HepG2 (cell line): Measurements from ENCODE around the gene ODAD4. TPM values are rescaled to one million over a fixed set of nuclear protein-coding genes. Genes with fewer than 3 reads are reported as not detected.

Experiments used
- ADNP ChIP-seq: sonication (generic); formaldehyde crosslinking; IDR thresholded peaks from 2 replicates; pipeline ENCODE4 v1.4.0; 2020; ENCODE audit warnings: missing genetic modification reagents
- ARNTL ChIP-seq: sonication (generic); formaldehyde crosslinking; IDR thresholded peaks from 2 replicates; pipeline ENCODE4 v1.4.0; 2020; ENCODE audit warnings: mild to moderate bottlenecking, missing genetic modification reagents
- CBX1 ChIP-seq: IDR thresholded peaks from one replicate; pipeline ENCODE4 v1.6.1; 2016; ENCODE audit warnings: antibody characterized with exemption, low read depth
- DNMT3B ChIP-seq: conservative IDR thresholded peaks from 2 replicates; pipeline ENCODE4 v1.6.1; 2016; ENCODE audit warnings: missing biosample characterization, control low read depth
- FOXK1 ChIP-seq: sonication (generic); formaldehyde crosslinking; IDR thresholded peaks from 2 replicates; pipeline ENCODE4 v1.4.0; 2020; ENCODE audit warnings: low read depth, missing genetic modification reagents, borderline replicate concordance
- GABPB1 ChIP-seq: IDR thresholded peaks from 2 replicates; pipeline ENCODE4 v1.6.1; 2016; ENCODE audit warnings: mild to moderate bottlenecking, missing genetic modification reagents, moderate library complexity, missing compliant biosample characterization
- GLI4 ChIP-seq: sonication (generic); formaldehyde crosslinking; IDR thresholded peaks from 2 replicates; pipeline ENCODE4 v1.5.1; 2020; ENCODE audit warnings: missing genetic modification reagents, mild to moderate bottlenecking, moderate library complexity, borderline replicate concordance
- HNF4G ChIP-seq, 2 experiments: sonication (generic) in 1 of 2; formaldehyde crosslinking in 1 of 2; IDR thresholded peaks; 2 replicates each; pipeline versions ENCODE4 v1.4.0 to v1.6.1; 2011 to 2020; ENCODE audit warnings: borderline replicate concordance in 2 of 2, low read depth in 2 of 2, mild to moderate bottlenecking in 2 of 2, low read length in 1 of 2, missing genetic modification reagents in 1 of 2, moderate library complexity in 1 of 2
- PREB ChIP-seq: sonication (generic); formaldehyde crosslinking; IDR thresholded peaks from 2 replicates; pipeline ENCODE4 v1.4.0; 2020; ENCODE audit warnings: missing genetic modification reagents
- RXRA ChIP-seq: sonication (generic); formaldehyde crosslinking; IDR thresholded peaks from 2 replicates; pipeline ENCODE4 v1.5.1; 2020; ENCODE audit warnings: missing genetic modification reagents
- THAP11 ChIP-seq: IDR thresholded peaks from 2 replicates; pipeline ENCODE4 v1.6.1; 2016; ENCODE audit warnings: missing biosample characterization, missing genetic modification reagents
- ZBTB25 ChIP-seq: IDR thresholded peaks from 2 replicates; pipeline ENCODE4 v1.6.1; 2018; ENCODE audit warnings: missing genetic modification reagents
- ZBTB42 ChIP-seq: sonication (generic); formaldehyde crosslinking; IDR thresholded peaks from 2 replicates; pipeline ENCODE4 v1.5.0; 2020; ENCODE audit warnings: mild to moderate bottlenecking, missing genetic modification reagents
- ZBTB8A ChIP-seq: sonication (generic); formaldehyde crosslinking; IDR thresholded peaks from 2 replicates; pipeline ENCODE4 v1.4.0; 2020; ENCODE audit warnings: mild to moderate bottlenecking, low read depth, missing genetic modification reagents, borderline replicate concordance
- ZHX1 ChIP-seq: sonication (generic); formaldehyde crosslinking; IDR thresholded peaks from 2 replicates; pipeline ENCODE4 v1.8.1; 2022; ENCODE audit warnings: low read depth, mild to moderate bottlenecking, missing genetic modification reagents
- ZNF512B ChIP-seq: sonication (generic); formaldehyde crosslinking; IDR thresholded peaks from 2 replicates; pipeline ENCODE4 v1.5.1; 2020; ENCODE audit warnings: missing genetic modification reagents, mild to moderate bottlenecking, borderline replicate concordance
- ZNF513 ChIP-seq: sonication (generic); formaldehyde crosslinking; conservative IDR thresholded peaks from 2 replicates; pipeline ENCODE4 v1.5.0; 2020; ENCODE audit warnings: missing genetic modification reagents
- ZNF713 ChIP-seq: sonication (generic); formaldehyde crosslinking; IDR thresholded peaks from 2 replicates; pipeline ENCODE4 v1.4.0; 2020; ENCODE audit warnings: mild to moderate bottlenecking, missing genetic modification reagents
- ZNF766 ChIP-seq: sonication (generic); formaldehyde crosslinking; IDR thresholded peaks from 2 replicates; pipeline ENCODE4 v1.5.0; 2020; ENCODE audit warnings: missing genetic modification reagents, borderline replicate concordance
- ZNF883 ChIP-seq: sonication (generic); formaldehyde crosslinking; IDR thresholded peaks from 2 replicates; pipeline ENCODE4 v1.5.1; 2020; ENCODE audit warnings: mild to moderate bottlenecking, missing genetic modification reagents; ENCODE audit errors: not compliant biosample characterization
- polyA plus RNA-seq, 8 experiments: library from polyadenylated mRNA; depleted of rRNA in 3 of 8; stranded (reverse) in 7 of 8; unstranded in 1 of 8; fragments of >200 nt; fragmentation: Illumina TruSeq in 4 of 8; extraction: Trizol in 4 of 8; gene quantifications; 2 replicates each; pipeline versions ENCODE4 v1.2.1 to v1.2.3, GENCODE V29; 2011 to 2016; ENCODE audit warnings: low read depth in 4 of 8, missing spikeins in 1 of 8, mixed read lengths in 1 of 8; ENCODE audit not compliant: insufficient read depth in 1 of 8
- total RNA-seq, 5 experiments: library from RNA; depleted of rRNA; stranded (reverse); fragments of >200 nt; fragmentation: Illumina TruSeq; extraction: Trizol; gene quantifications; 2 replicates each; pipeline ENCODE4 v1.2.3, GENCODE V29; 2016; ENCODE audit warnings: low read depth in 1 of 5

Gene ODAD4
- total and polyA plus RNA-seq, 2 of the 13 experiments (the other 11 are each of a cell fraction or from before 2014, with no cell fraction given), result 0.48 to 0.53 TPM

- TF ChIP-seq HNF4G (IDR thresholded peaks at IDR 0.05; ENCODE audit: borderline replicate concordance, low read depth, low read length) (no peak), HNF4G (CRISPR knock-in tag; IDR thresholded peaks at IDR 0.05; ENCODE audit: borderline replicate concordance, low read depth) (no peak), ZNF766 (CRISPR knock-in tag) (no peak), DNMT3B (no peak), GLI4 (CRISPR knock-in tag) (0 out of 2 replicates have a peak, but pooled peaks have one; percentile 57), ZNF883 (CRISPR knock-in tag) (no peak), ZBTB25 (CRISPR knock-in tag) (no peak), FOXK1 (CRISPR knock-in tag) (no peak), ADNP (CRISPR knock-in tag) (no peak), THAP11 (CRISPR knock-in tag) (no peak), ZBTB42 (CRISPR knock-in tag) (no peak), ZNF713 (CRISPR knock-in tag) (no peak), CBX1 (no peak), RXRA (CRISPR knock-in tag) (no peak), PREB (no peak), ZNF513 (CRISPR knock-in tag) (no peak), ARNTL (no peak), ZBTB8A (CRISPR knock-in tag) (no peak), GABPB1 (CRISPR knock-in tag) (peak; percentile 30; the same call in 1 of the 2 replicates), ZHX1 (CRISPR knock-in tag) (0 out of 2 replicates have a peak, but pooled peaks have one; percentile 13), ZNF512B (CRISPR knock-in tag) (no peak)
Measured at GRCh38 chr17:41967921-41968578, 37.6 kb downstream of the ODAD4 start (continued).
